K562 (cell line): ENCODE data around the gene TK1. TPM values are rescaled to one million over a fixed set of nuclear protein-coding genes. Genes with fewer than 3 reads are reported as not detected.

ENCODE experiments used
- ATAC-seq: fragments of 200-7000 bp; cut with Tn5 transposase; 3 replicates; pipeline ENCODE4 v1.9.1; 2020; ENCODE audit warnings: moderate library complexity
- BruUV-seq: library from RNA; stranded (reverse); fragments of 400-500 nt; replicated peaks from 2 replicates; lab custom pipeline; 2021; lab: Mats Ljungman, UMichigan
- CTCF ChIA-PET: fragments of 300-600 bp; formaldehyde crosslinking; extraction: SDS; loops from one replicate; lab custom pipeline; 2021; ENCODE audit warnings: low intra/inter-chr PET ratio; lab: Yijun Ruan, JAX
- POLR2A ChIA-PET: fragments of 300-600, 350-650 bp; sonication (Branson Sonifier 250); formaldehyde crosslinking; extraction: SDS; loops from one replicate; lab custom pipeline; 2021; ENCODE audit warnings: antibody characterized with exemption, inconsistent platforms; lab: Yijun Ruan, JAX
- DNase-seq, 4 experiments: peaks; one replicate each; pipeline versions ENCODE4 v3.0.0 to v3.0.0-alpha.2; 2011 to 2018; ENCODE audit warnings: low spot score in 3 of 4, mixed read lengths in 3 of 4; ENCODE audit errors: extremely low read depth in 1 of 4
- FAIRE-seq: peaks from 2 replicates; lab custom pipeline; 2011; peaks lifted over from hg19 to GRCh38; lab: Jason Lieb, UNC
- H2AFZ ChIP-seq: 2 replicates; pipeline ENCODE4 v1.6.0; 2011; ENCODE audit warnings: low read depth, low read length, control low read depth, inconsistent platforms
- H3K27ac ChIP-seq: fragments of 200-600 bp; 3 replicates; pipeline ENCODE4 v1.8.0; 2011; ENCODE audit warnings: low read depth, mild to moderate bottlenecking, control low read depth, inconsistent platforms, low read length, moderate library complexity, mixed read lengths; ENCODE audit errors: extremely low read depth
- H3K27me3 ChIP-seq, 2 experiments: fragments of 300-600 bp in 1 of 2; 2 replicates in 1 of 2; 3 replicates in 1 of 2; pipeline versions ENCODE4 v1.6.0 to v1.8.0; 2011; ENCODE audit warnings: inconsistent platforms in 2 of 2, low read length in 2 of 2, mild to moderate bottlenecking in 1 of 2, mixed read lengths in 1 of 2, moderate library complexity in 1 of 2; ENCODE audit not compliant: control insufficient read depth in 2 of 2, insufficient read depth in 2 of 2
- H3K36me3 ChIP-seq: fragments of 300-600 bp; 3 replicates; pipeline ENCODE4 v1.8.0; 2011; ENCODE audit warnings: mild to moderate bottlenecking, low read length, inconsistent platforms; ENCODE audit not compliant: control insufficient read depth, insufficient read depth
- H3K4me1 ChIP-seq, 2 experiments: fragments of 200-600 bp in 1 of 2; replicated peaks in 1 of 2; 2 replicates in 1 of 2; 3 replicates in 1 of 2; pipeline versions ENCODE4 v1.5.1 to v1.8.0; 2011; ENCODE audit warnings: inconsistent platforms in 2 of 2, low read length in 2 of 2, mild to moderate bottlenecking in 1 of 2, mixed read lengths in 1 of 2, moderate library complexity in 1 of 2; ENCODE audit not compliant: control insufficient read depth in 2 of 2, insufficient read depth in 2 of 2
- H3K4me2 ChIP-seq: 2 replicates; pipeline ENCODE4 v1.6.1; 2011; ENCODE audit warnings: low read length, control low read depth, inconsistent platforms, mixed read lengths; ENCODE audit not compliant: insufficient read depth
- H3K4me3 ChIP-seq: fragments of 200-600 bp; sonication (generic), shearing (Covaris generic); 2 replicates; pipeline ENCODE4 v1.5.1; 2016; ENCODE audit warnings: control low read depth, inconsistent platforms
- H3K79me2 ChIP-seq: fragments of 200-600 bp; 3 replicates; pipeline ENCODE4 v1.8.0; 2011; ENCODE audit warnings: low read length, inconsistent platforms; ENCODE audit not compliant: control insufficient read depth, insufficient read depth
- H3K9ac ChIP-seq, 2 experiments: 2 replicates each; pipeline versions ENCODE4 v1.6.0 to v1.6.1; 2011; ENCODE audit warnings: low read depth in 2 of 2, low read length in 2 of 2, control low read depth in 1 of 2, inconsistent platforms in 1 of 2, mild to moderate bottlenecking in 1 of 2, mixed read lengths in 1 of 2; ENCODE audit not compliant: insufficient read depth in 1 of 2
- H3K9me1 ChIP-seq: one replicate; pipeline ENCODE4 v1.6.0; 2011; ENCODE audit warnings: inconsistent platforms, mild to moderate bottlenecking, low read length, moderate library complexity; ENCODE audit not compliant: control insufficient read depth, insufficient read depth
- H3K9me3 ChIP-seq: replicated peaks from 2 replicates; pipeline ENCODE4 v1.5.1; 2011; ENCODE audit warnings: low read depth, low read length, inconsistent platforms; ENCODE audit not compliant: control insufficient read depth, insufficient read depth
- H4K20me1 ChIP-seq: replicated peaks from 2 replicates; pipeline ENCODE4 v1.6.1; 2011; ENCODE audit warnings: low read length, inconsistent platforms, mixed read lengths; ENCODE audit not compliant: control insufficient read depth, insufficient read depth
- OTX1 ChIP-seq: fragments of 450-650 bp; formaldehyde crosslinking; IDR thresholded peaks from 2 replicates; pipeline ENCODE4 v1.4.0; 2022; ENCODE audit warnings: mild to moderate bottlenecking
- SIN3B ChIP-seq: fragments of 450-650 bp; IDR thresholded peaks from 2 replicates; pipeline ENCODE4 v1.6.1; 2017; ENCODE audit warnings: low read depth, mild to moderate bottlenecking, moderate library complexity
- SMAD2 ChIP-seq: fragments of 150-350 bp; IDR thresholded peaks from 2 replicates; pipeline ENCODE4 v1.6.1; 2014; ENCODE audit warnings: low read depth, mild to moderate bottlenecking, low read length
- SRSF7 ChIP-seq: fragments of 200-400 bp; formaldehyde crosslinking; optimal IDR thresholded peaks from 2 replicates; pipeline ENCODE3; 2017; ENCODE audit warnings: mild to moderate bottlenecking, low read depth, low read length
- WHSC1 ChIP-seq: IDR thresholded peaks from one replicate; pipeline ENCODE4 v1.6.1; 2012; ENCODE audit warnings: low read length, control low read depth, inconsistent platforms
- WGBS: fragments of 100-300 bp; shearing (Covaris generic); methylation state at CpG from one replicate; pipeline ENCODE4 v1.1.6; 2016; ENCODE audit warnings: low coverage, mixed read lengths; ENCODE audit not compliant: insufficient coverage; ENCODE audit errors: missing lambda C conversion rate; 5-methylcytosine and 5-hydroxymethylcytosine counted together
- in situ Hi-C: fragments of 300-500 bp; cut with MboI; formaldehyde crosslinking; loops from 4 replicates; pipeline ENCODE4 v1.15.0; 2018; ENCODE audit warnings: inconsistent platforms, mixed read lengths
- intact Hi-C: fragments of 100-400 bp; cut with micrococcal nuclease; formaldehyde crosslinking; loops from 2 replicates; pipeline ENCODE4 v1.14.2; 2022
- polyA plus RNA-seq, 8 experiments: library from polyadenylated mRNA; depleted of rRNA in 4 of 8; stranded (reverse) in 5 of 8; unstranded in 3 of 8; fragments of >200 nt; fragmentation: Nextera tagmentation in 2 of 8; fragmentation: Illumina TruSeq in 1 of 8; extraction: Ambion mirVana in 2 of 8; extraction: Trizol in 1 of 8; gene quantifications; 2 replicates each; pipeline versions ENCODE4 v1.2.1 to v1.2.3, GENCODE V29; 2011 to 2014; ENCODE audit warnings: inconsistent platforms in 1 of 8, missing spikeins in 1 of 8
- total RNA-seq, 7 experiments: library from RNA; depleted of rRNA in 6 of 7; stranded (reverse); fragments of >200 nt in 6 of 7; fragmentation: Illumina TruSeq in 2 of 7; extraction: Trizol in 2 of 7; gene quantifications; 2 replicates each; pipeline versions ENCODE4 v1.2.1 to v1.2.3, GENCODE V29; 2011 to 2021; ENCODE audit warnings: low replicate concordance in 1 of 7
- TF ChIP-seq, protein P1 (sequence below): sonication (generic); formaldehyde crosslinking; IDR thresholded peaks from 2 replicates; pipeline ENCODE4 v1.8.1; 2023; ENCODE audit warnings: mild to moderate bottlenecking, missing genetic modification reagents
- TF ChIP-seq, protein P2 (sequence below): sonication (generic); formaldehyde crosslinking; IDR thresholded peaks from 2 replicates; pipeline ENCODE4 v1.4.0; 2020; ENCODE audit warnings: mild to moderate bottlenecking, missing genetic modification reagents

TK1 gene
- total and polyA plus RNA-seq, 9 of the 15 experiments (the other 6 are each of a cell fraction or from before 2014, with no cell fraction given), result 8.4 to 280 (median 103) TPM

DNA sequence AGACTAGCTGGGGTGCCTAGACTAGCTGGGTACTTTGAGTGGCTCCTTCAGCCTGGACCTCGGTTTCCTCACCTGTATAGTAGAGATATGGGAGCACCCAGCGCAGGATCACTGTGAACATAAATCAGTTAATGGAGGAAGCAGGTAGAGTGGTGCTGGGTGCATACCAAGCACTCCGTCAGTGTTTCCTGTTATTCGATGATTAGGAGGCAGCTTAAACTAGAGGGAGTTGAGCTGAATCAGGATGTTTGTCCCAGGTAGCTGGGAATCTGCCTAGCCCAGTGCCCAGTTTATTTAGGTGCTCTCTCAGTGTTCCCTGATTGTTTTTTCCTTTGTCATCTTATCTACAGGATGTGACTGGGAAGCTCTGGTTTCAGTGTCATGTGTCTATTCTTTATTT, 36.2 kb upstream of the TK1 start:
- POLR2A ChIA-PET, result interaction anchor here (0.8 to 4.3 kb wide), 5 partner anchors 9 to 95 kb away, joined by 3 to 30 read pairs (median 5); partner anchors contain the start of gene BIRC5
- ATAC-seq (no peak), FAIRE-seq (peak; percentile 19), DNase-seq (no peak)
- in situ Hi-C loops, result no loop called here
- H3K27me3 ChIP-seq, result no peaks in the 10 kb centered on the region
- intact Hi-C loops, result no loop called here
- no peak overlapping the region for H3K4me3 ChIP-seq
- H3K9me1 ChIP-seq, result no peaks in the 10 kb centered on the region
- BruUV-seq, result no TSS peak
- peaks cover 6% of the 10 kb centered on the region; the same call in 2 of the 3 replicates for H3K79me2 ChIP-seq
- peaks cover 64% of the 10 kb centered on the region; the same call in 2 of the 3 replicates for H3K36me3 ChIP-seq
- no peaks in the 10 kb centered on the region for H3K9me3 ChIP-seq
- H3K4me1 ChIP-seq, result peaks cover 0 to 12% of the 10 kb centered on the region in 2 experiments; a peak in 3 of 5 replicates
- H4K20me1 ChIP-seq, result 0 out of 2 replicates have a peak, but pooled peaks cover 2% of the 10 kb centered on the region
- 90% methylated on average over 4 of the region's 4 CpGs for WGBS
- no peak overlapping the region for H3K9ac ChIP-seq
- no peak overlapping the region for H3K27ac ChIP-seq
- no peak overlapping the region for H3K4me2 ChIP-seq
- CTCF ChIA-PET, result no interaction called here
- no peak overlapping the region for H2AFZ ChIP-seq
- TF ChIP-seq, protein P1, sequence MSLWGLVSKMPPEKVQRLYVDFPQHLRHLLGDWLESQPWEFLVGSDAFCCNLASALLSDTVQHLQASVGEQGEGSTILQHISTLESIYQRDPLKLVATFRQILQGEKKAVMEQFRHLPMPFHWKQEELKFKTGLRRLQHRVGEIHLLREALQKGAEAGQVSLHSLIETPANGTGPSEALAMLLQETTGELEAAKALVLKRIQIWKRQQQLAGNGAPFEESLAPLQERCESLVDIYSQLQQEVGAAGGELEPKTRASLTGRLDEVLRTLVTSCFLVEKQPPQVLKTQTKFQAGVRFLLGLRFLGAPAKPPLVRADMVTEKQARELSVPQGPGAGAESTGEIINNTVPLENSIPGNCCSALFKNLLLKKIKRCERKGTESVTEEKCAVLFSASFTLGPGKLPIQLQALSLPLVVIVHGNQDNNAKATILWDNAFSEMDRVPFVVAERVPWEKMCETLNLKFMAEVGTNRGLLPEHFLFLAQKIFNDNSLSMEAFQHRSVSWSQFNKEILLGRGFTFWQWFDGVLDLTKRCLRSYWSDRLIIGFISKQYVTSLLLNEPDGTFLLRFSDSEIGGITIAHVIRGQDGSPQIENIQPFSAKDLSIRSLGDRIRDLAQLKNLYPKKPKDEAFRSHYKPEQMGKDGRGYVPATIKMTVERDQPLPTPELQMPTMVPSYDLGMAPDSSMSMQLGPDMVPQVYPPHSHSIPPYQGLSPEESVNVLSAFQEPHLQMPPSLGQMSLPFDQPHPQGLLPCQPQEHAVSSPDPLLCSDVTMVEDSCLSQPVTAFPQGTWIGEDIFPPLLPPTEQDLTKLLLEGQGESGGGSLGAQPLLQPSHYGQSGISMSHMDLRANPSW (CRISPR knock-in tag), result no peak
- no peak for TF ChIP-seq SIN3B
- TF ChIP-seq, protein P2, sequence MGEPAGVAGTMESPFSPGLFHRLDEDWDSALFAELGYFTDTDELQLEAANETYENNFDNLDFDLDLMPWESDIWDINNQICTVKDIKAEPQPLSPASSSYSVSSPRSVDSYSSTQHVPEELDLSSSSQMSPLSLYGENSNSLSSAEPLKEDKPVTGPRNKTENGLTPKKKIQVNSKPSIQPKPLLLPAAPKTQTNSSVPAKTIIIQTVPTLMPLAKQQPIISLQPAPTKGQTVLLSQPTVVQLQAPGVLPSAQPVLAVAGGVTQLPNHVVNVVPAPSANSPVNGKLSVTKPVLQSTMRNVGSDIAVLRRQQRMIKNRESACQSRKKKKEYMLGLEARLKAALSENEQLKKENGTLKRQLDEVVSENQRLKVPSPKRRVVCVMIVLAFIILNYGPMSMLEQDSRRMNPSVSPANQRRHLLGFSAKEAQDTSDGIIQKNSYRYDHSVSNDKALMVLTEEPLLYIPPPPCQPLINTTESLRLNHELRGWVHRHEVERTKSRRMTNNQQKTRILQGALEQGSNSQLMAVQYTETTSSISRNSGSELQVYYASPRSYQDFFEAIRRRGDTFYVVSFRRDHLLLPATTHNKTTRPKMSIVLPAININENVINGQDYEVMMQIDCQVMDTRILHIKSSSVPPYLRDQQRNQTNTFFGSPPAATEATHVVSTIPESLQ (CRISPR knock-in tag), result no peak
- no peak for TF ChIP-seq OTX1 (CRISPR knock-in tag)
- no peak for TF ChIP-seq SRSF7
- no peak for TF ChIP-seq WHSC1
- no peak for TF ChIP-seq SMAD2
